Calu3 (cell line): Measurements from ENCODE around the gene TH. TPM values are rescaled to one million over a fixed set of nuclear protein-coding genes. Genes with fewer than 3 reads are reported as not detected.

Experiments
- BruUV-seq: library from RNA; stranded (reverse); fragments of 400-500 nt; replicated peaks from 2 replicates; lab custom pipeline; 2021; lab: Mats Ljungman, UMichigan
- CTCF ChIA-PET: fragments of 300-600 bp; sonication (Branson Sonifier 250); formaldehyde crosslinking; loops from one replicate; lab custom pipeline; 2022; ENCODE audit warnings: antibody characterized with exemption; lab: Charles Lee
- DNase-seq: peaks from one replicate; pipeline ENCODE4 v3.0.0; 2022
- H3K27ac Mint-ChIP-seq: one replicate; pipeline ENCODE4 v1.8.0; 2022; ENCODE audit warnings: mixed read lengths; ENCODE audit not compliant: unreplicated experiment
- H3K27me3 Mint-ChIP-seq: one replicate; pipeline ENCODE4 v1.8.0; 2022; ENCODE audit warnings: mixed read lengths; ENCODE audit not compliant: unreplicated experiment
- H3K36me3 Mint-ChIP-seq: one replicate; pipeline ENCODE4 v1.8.0; 2022; ENCODE audit warnings: mild to moderate bottlenecking, moderate library complexity, mixed read lengths; ENCODE audit not compliant: insufficient read depth, unreplicated experiment
- H3K4me1 Mint-ChIP-seq: one replicate; pipeline ENCODE4 v1.8.0; 2022; ENCODE audit warnings: mild to moderate bottlenecking, low read depth, mixed read lengths; ENCODE audit not compliant: unreplicated experiment
- H3K4me3 Mint-ChIP-seq: one replicate; pipeline ENCODE4 v1.8.0; 2022; ENCODE audit warnings: mild to moderate bottlenecking, low read depth, moderate library complexity, mixed read lengths; ENCODE audit not compliant: unreplicated experiment
- H3K9me3 Mint-ChIP-seq: one replicate; pipeline ENCODE4 v1.8.0; 2022; ENCODE audit warnings: low read depth, mixed read lengths; ENCODE audit not compliant: unreplicated experiment
- CTCF ChIP-seq: fragments of 200-600 bp; IDR thresholded peaks from one replicate; pipeline ENCODE4 v1.8.0; 2022; ENCODE audit warnings: antibody characterized with exemption; ENCODE audit not compliant: unreplicated experiment
- intact Hi-C: fragments of 100-400 bp; cut with micrococcal nuclease; formaldehyde crosslinking; loops from one replicate; pipeline ENCODE4 v1.10.0; 2022; ENCODE audit not compliant: unreplicated experiment
- total RNA-seq: library from RNA; stranded (reverse); gene quantifications from 2 replicates; pipeline ENCODE4 v1.2.3, GENCODE V29; 2022

TH gene
- total RNA-seq, 1 experiment from 2014 or later = not detected

GRCh38 chr11:2131371-2132236, 40.0 kb downstream of the TH start:
- CTCF ChIA-PET = no interaction called here
- H3K4me3 Mint-ChIP-seq = no peak overlapping the region
- no peak overlapping the region for H3K27ac Mint-ChIP-seq
- DNase-seq = no peak
- H3K36me3 Mint-ChIP-seq = no peaks in the 10 kb centered on the region
- no peak for TF ChIP-seq CTCF
- intact Hi-C loops = no loop called here
- H3K9me3 Mint-ChIP-seq = peaks cover 3% of the 10 kb centered on the region
- H3K27me3 Mint-ChIP-seq = peaks cover 76% of the 10 kb centered on the region
- no peaks in the 10 kb centered on the region for H3K4me1 Mint-ChIP-seq
- BruUV-seq = no TSS peak

DNA sequence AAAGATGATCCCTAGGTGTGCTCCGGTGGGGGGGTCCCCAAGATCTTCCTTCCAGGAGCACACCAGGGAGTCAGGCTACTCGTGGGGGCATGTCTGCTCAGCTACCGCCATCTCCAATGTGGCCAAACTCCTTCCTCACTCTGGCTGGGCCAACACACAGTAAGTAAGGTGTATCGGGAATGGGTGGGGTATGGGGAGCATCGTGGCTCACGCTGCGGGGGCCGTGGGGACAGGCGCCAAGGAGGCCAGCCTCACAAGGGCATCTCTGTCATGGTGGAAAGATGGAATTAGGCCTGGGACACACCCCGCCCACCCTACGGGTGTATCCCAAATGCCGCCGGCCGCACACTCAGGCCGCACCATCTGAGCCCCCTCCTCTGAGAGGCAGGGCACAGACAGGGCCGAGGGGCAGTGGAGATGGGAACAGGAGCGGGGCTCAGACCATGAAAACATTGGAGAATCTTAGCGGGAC, 40.7 kb downstream of the TH start:
- no peaks in the 10 kb centered on the region for H3K4me1 Mint-ChIP-seq
- no peak overlapping the region for H3K27ac Mint-ChIP-seq
- peaks cover 3% of the 10 kb centered on the region for H3K9me3 Mint-ChIP-seq
- no peak for DNase-seq
- intact Hi-C loops = no loop called here
- BruUV-seq = no TSS peak
- H3K36me3 Mint-ChIP-seq = no peaks in the 10 kb centered on the region
- CTCF ChIA-PET = no interaction called here
- H3K4me3 Mint-ChIP-seq = no peak overlapping the region
- TF ChIP-seq CTCF = no peak
- H3K27me3 Mint-ChIP-seq = peaks cover 73% of the 10 kb centered on the region

GRCh38 chr11:2129699-2130366, 41.8 kb downstream of the TH start:
- intact Hi-C loops = no loop called here

DNA sequence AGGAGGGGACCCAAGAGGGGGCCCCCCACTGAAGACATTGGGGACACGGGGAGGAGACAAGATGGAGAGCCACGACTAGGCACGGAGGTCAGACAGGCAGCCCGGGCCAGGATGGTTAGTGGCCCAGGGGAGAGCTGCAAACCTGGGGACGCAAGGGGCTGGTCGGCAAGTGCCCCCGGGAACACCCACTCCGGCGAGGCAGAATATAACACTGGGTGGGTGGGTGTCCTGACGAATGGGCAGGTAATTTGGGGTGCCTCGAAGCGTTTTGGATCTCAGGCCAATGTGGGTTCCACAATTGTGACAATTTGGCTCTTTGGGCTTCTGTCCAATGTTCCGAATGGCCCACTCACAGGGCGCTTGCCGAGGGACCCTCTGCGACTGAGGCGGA, 42.3 kb downstream of the TH start:
- no peak for TF ChIP-seq CTCF
- Mint-ChIP-seq H3K27me3 (peaks cover 73% of the 10 kb centered on the region), H3K36me3 (no peaks in the 10 kb centered on the region), H3K9me3 (peaks cover 3% of the 10 kb centered on the region), H3K4me1 (no peaks in the 10 kb centered on the region), H3K4me3 (no peak overlapping the region), H3K27ac (no peak overlapping the region)
- no peak for DNase-seq
- intact Hi-C loops = no loop called here
- CTCF ChIA-PET = interaction anchor here (0.6 kb wide), 1 partner anchor 52 kb away, joined by 3 read pairs; no protein-coding TSS in a partner anchor
- BruUV-seq = no TSS peak

More at GRCh38 chr11:2129699-2130366, 41.8 kb downstream of the TH start:
- Mint-ChIP-seq H3K36me3 (no peaks in the 10 kb centered on the region), H3K4me1 (no peaks in the 10 kb centered on the region), H3K4me3 (no peak overlapping the region), H3K27ac (no peak overlapping the region), H3K9me3 (peaks cover 3% of the 10 kb centered on the region), H3K27me3 (peaks cover 73% of the 10 kb centered on the region)
- no peak for DNase-seq
- CTCF ChIA-PET = no interaction called here
- no peak for TF ChIP-seq CTCF
- BruUV-seq = no TSS peak
